Peyer's patch (tissue), 4 donors: ENCODE results near the gene TMEM161A. TPM values are rescaled to one million over a fixed set of nuclear protein-coding genes. Genes with fewer than 3 reads are reported as not detected.
"Not testable (repeated sequence)": the region's sequence is repeated elsewhere in the genome, so short reads cannot be mapped to it uniquely, and the experiment has no call there.

ENCODE experiments used
- DNase-seq, 3 donors: peaks; one replicate each; pipeline ENCODE4 v3.0.0-alpha.2; 2017 to 2019
- H3K27ac ChIP-seq, 4 donors: fragments of 200-600 bp; sonication (generic); one replicate each; pipeline ENCODE4 v1.5.1; 2016 to 2019
- H3K27me3 ChIP-seq, 2 donors: fragments of 200-600 bp; sonication (generic); one replicate each; pipeline ENCODE4 v1.5.1; 2019
- H3K36me3 ChIP-seq, 3 donors: fragments of 200-600 bp; sonication (generic); one replicate each; pipeline ENCODE4 v1.5.1; 2016 to 2019
- H3K4me1 ChIP-seq, 4 donors: fragments of 200-600 bp; sonication (generic); one replicate each; pipeline ENCODE4 v1.5.1; 2016 to 2019
- H3K4me3 ChIP-seq, 4 donors: fragments of 200-600 bp; sonication (generic); 1 replicate in 3 of 4; 2 replicates in 1 of 4; pipeline ENCODE4 v1.5.1; 2016 to 2019; ENCODE audit warnings: mild to moderate bottlenecking in 1 of 4
- H3K9me3 ChIP-seq, 4 donors: fragments of 200-600 bp; sonication (generic); one replicate each; pipeline ENCODE4 v1.5.1; 2016 to 2019; ENCODE audit warnings: mild to moderate bottlenecking in 1 of 4
- POLR2A ChIP-seq, 2 donors: fragments of 450-650 bp; IDR thresholded peaks; one replicate each; pipeline ENCODE4 v1.5.1; 2017; ENCODE audit warnings: antibody characterized with exemption in 2 of 2, mild to moderate bottlenecking in 2 of 2, moderate library complexity in 2 of 2
- total RNA-seq, 4 donors: library from RNA; depleted of rRNA; stranded (reverse); fragments of >200 nt; gene quantifications; one replicate each; pipeline ENCODE4 v1.1.0, GENCODE V29; 2016
- TF ChIP-seq, protein P1 (sequence below), 6 experiments: fragments of 450-650 bp in 4 of 6; fragments of 200-600 bp in 2 of 6; sonication (generic) in 1 of 6; IDR thresholded peaks; one replicate each; pipeline ENCODE4 v1.5.1; 2017 to 2019; ENCODE audit warnings: antibody characterized with exemption in 6 of 6, mild to moderate bottlenecking in 3 of 6, moderate library complexity in 1 of 6

Gene TMEM161A
- total RNA-seq, 4 donors from 2014 or later: 15.9 to 26.4 (median 18.7) TPM

DNA sequence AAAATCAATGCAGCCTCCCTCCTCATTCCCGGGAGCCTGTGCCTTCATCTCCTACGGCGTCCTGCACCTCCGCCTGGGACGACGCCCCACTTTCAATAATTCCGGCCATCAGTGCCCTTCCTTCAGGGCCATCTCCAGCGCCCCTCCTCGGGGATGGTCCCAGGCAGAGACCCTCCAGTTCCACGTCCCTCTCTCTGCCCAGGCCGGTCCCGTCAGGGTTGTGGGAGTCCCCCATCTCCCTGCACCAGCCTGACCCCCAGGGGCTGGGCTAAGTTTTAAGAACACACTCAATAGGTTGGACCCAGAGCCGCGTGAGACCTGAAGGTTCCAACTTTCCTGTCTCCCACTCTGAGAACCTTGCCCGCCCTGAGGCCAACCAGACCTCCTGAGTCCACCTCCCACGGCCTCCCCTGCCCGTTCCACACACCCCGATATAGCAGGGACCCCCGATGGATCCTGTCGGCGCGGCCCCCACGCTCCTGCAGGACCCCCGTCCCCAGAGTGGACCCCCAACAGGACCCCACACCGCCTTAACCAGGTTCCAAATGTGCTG is 646 bp downstream of the TMEM161A start:
- Histone ChIP-seq H3K27me3 (no peaks in the 10 kb centered on the region), H3K36me3 (no peaks in the 10 kb centered on the region), H3K27ac (peak overlapping the region in 3 of 4 donors; percentile 70 to 79 (median 70)), H3K4me1 (peaks cover 0 to 11% (median 2%) of the 10 kb centered on the region in 4 donors), H3K9me3 (no peaks in the 10 kb centered on the region), H3K4me3 (peak overlapping the region; percentile 59 to 76 (median 68))
- DNase-seq: no peak
- no peak for TF ChIP-seq POLR2A (IDR thresholded peaks at IDR 0.05)
- TF ChIP-seq, protein P1, sequence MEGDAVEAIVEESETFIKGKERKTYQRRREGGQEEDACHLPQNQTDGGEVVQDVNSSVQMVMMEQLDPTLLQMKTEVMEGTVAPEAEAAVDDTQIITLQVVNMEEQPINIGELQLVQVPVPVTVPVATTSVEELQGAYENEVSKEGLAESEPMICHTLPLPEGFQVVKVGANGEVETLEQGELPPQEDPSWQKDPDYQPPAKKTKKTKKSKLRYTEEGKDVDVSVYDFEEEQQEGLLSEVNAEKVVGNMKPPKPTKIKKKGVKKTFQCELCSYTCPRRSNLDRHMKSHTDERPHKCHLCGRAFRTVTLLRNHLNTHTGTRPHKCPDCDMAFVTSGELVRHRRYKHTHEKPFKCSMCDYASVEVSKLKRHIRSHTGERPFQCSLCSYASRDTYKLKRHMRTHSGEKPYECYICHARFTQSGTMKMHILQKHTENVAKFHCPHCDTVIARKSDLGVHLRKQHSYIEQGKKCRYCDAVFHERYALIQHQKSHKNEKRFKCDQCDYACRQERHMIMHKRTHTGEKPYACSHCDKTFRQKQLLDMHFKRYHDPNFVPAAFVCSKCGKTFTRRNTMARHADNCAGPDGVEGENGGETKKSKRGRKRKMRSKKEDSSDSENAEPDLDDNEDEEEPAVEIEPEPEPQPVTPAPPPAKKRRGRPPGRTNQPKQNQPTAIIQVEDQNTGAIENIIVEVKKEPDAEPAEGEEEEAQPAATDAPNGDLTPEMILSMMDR (IDR thresholded peaks at IDR 0.05): no peak

DNA sequence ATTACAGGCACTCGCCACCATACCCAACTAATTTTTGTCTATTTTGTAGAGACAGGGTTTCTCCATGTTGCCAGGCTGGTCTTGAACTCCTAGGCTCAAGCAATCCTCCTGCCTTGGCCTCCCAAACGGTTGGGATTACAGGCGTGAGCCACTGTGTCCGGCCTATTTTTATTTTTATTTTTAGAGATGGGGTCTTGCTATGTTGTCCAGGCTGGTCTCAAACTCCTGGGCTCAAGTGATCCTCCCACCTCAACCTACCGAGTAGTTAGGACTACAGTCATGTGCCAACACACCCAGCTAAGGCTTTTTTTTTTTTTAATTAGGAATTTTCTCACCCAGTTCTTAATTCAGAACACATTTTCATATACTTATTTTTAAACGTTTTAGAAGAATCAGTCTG is 2.6 kb downstream of the TMEM161A start:
- peaks cover 0 to 11% (median 2%) of the 10 kb centered on the region in 4 donors for H3K4me1 ChIP-seq
- not testable (repeated sequence) for H3K27me3 ChIP-seq, H3K36me3 ChIP-seq, H3K27ac ChIP-seq, DNase-seq, H3K9me3 ChIP-seq, H3K4me3 ChIP-seq

DNA sequence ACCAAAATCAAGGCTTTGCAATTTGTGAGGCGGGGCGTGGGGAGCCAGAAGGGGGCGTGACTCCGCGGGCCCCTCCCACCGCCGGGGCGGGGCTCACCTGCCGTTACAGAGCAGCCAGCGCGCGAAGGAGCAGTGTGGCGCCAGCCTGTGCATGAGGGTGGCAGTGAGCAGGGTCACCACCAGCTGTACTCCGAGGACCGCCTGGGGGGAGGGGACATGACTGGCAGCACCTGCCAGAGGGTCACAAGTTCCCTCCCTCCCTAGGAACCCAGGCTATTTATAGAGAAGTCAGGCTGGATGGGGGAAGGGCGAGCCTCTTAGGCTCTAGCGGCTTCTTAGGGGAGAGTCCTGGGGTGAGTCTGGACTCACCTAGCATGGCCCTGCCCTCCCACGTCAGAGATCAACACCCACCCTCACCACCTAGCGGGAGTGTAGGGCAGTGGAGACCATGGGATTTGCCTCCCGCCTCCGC is 3.6 kb downstream of the TMEM161A start:
- TF ChIP-seq, protein P1 (IDR thresholded peaks at IDR 0.05): no peak
- TF ChIP-seq POLR2A (IDR thresholded peaks at IDR 0.05): no peak
- no peak for DNase-seq

DNA sequence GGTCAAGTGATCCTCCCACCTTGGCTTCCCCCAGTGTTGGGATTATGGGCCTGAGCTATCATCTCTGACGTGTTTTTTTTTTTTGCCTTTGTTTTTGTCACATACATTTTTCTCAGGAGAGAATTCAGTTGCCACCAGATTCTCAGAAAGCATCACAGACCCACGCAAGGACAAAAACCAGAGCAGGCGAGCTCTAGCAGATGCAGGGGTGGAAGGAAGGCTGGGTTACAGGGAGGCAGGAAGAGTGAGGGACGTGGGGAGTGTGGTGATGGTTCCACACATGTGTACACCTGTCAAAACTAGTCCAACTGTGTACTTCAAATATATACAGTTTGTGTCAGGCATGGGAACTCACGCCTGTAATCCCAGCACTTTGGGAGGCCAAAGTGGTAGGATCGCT is 4.3 kb downstream of the TMEM161A start:
- Histone ChIP-seq H3K27ac (no peak overlapping the region), H3K9me3 (peaks cover 0 to 6% (median 2%) of the 10 kb centered on the region in 4 donors), H3K27me3 (no peaks in the 10 kb centered on the region), H3K36me3 (no peaks in the 10 kb centered on the region), H3K4me3 (no peak overlapping the region), H3K4me1 (peaks cover 0 to 11% (median 2%) of the 10 kb centered on the region in 4 donors)
- TF ChIP-seq POLR2A (IDR thresholded peaks at IDR 0.05): no peak
- TF ChIP-seq, protein P1 (IDR thresholded peaks at IDR 0.05): no peak
- DNase-seq: no peak

More for the DNA sequence above, 3.6 kb downstream of the TMEM161A start:
- Histone ChIP-seq H3K36me3 (no peaks in the 10 kb centered on the region), H3K4me1 (peaks cover 0 to 11% (median 2%) of the 10 kb centered on the region in 4 donors), H3K27me3 (no peaks in the 10 kb centered on the region), H3K27ac (no peak overlapping the region), H3K4me3 (no peak overlapping the region), H3K9me3 (peaks cover 0 to 6% (median 2%) of the 10 kb centered on the region in 4 donors)

DNA sequence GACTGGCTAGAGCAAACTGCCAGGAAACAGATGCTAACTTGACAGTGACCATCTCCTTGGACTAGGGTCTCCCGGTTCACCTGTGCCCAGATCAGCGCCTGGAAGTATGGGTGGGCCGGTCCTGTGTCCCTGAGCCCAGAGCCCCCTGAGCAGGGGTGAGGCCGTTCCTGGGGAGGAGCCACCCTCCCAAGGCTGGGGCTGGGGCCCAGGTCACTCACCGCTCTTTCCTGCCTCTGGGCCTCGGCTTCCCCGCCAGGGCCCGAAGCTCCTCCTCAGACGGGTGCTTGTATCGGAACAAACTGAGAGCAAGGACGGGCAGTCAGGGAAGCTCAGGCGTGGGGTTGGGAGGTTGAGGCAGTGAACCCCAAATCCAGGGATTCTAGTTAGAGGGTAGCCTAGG is 5.4 kb downstream of the TMEM161A start:
- Histone ChIP-seq H3K4me3 (no peak overlapping the region), H3K36me3 (no peaks in the 10 kb centered on the region), H3K27me3 (no peaks in the 10 kb centered on the region), H3K4me1 (peaks cover 0 to 10% (median 2%) of the 10 kb centered on the region in 4 donors), H3K9me3 (peaks cover 0 to 6% (median 2%) of the 10 kb centered on the region in 4 donors), H3K27ac (no peak overlapping the region)
- no peak for TF ChIP-seq POLR2A (IDR thresholded peaks at IDR 0.05)
- TF ChIP-seq, protein P1 (IDR thresholded peaks at IDR 0.05): no peak
- no peak for DNase-seq

DNA sequence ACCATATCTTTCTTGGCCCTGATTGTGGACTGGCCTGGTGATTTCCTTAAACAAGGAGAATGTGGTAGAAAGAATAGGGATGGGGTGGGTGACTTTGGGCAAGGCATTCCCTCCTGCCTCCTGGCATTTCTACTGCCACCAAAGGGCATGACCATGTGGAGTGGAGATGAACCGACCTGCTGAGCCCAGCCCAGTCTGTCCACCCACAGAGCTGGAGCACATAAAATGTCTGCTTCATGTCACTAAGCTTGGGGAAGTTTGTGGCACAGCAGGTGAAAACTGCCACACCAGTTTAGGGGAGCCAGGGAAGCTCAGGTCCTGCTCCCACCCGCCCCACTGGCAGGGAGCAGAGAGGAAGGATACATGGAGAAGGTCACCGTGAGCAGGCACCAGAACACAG is 6.3 kb downstream of the TMEM161A start:
- H3K36me3 ChIP-seq: no peaks in the 10 kb centered on the region
- peaks cover 0 to 1% (median 0%) of the 10 kb centered on the region in 4 donors for H3K4me1 ChIP-seq
- TF ChIP-seq, protein P1 (IDR thresholded peaks at IDR 0.05): no peak
- TF ChIP-seq POLR2A (IDR thresholded peaks at IDR 0.05): no peak

More for the DNA sequence above, 6.3 kb downstream of the TMEM161A start:
- DNase-seq: no peak
- H3K27me3 ChIP-seq: no peaks in the 10 kb centered on the region
- no peak overlapping the region for H3K4me3 ChIP-seq
- H3K9me3 ChIP-seq: peaks cover 0 to 6% (median 2%) of the 10 kb centered on the region in 4 donors
- no peak overlapping the region for H3K27ac ChIP-seq
